ENCODE results near the gene NXPE3.

GRCh38 chr3:101849714-101850245 is 70.8 kb downstream of the NXPE3 start:
- TF ChIP-seq CTCF (IDR thresholded peaks at IDR 0.05; ENCODE audit: low read depth, low read length) (no peak), POLR2A (IDR thresholded peaks at IDR 0.05; ENCODE audit: extremely low read depth, insufficient read length) (no peak), MYC (IDR thresholded peaks at IDR 0.05; ENCODE audit: low read depth, low read length) (no peak)
- TF ChIP-seq, protein P1, sequence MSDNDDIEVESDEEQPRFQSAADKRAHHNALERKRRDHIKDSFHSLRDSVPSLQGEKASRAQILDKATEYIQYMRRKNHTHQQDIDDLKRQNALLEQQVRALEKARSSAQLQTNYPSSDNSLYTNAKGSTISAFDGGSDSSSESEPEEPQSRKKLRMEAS (IDR thresholded peaks at IDR 0.05; ENCODE audit: low read depth, low read length): no peak

Data from NB4 (cell line).